Activated CD4-positive, alpha-beta T cell treated with anti-CD3 and anti-CD28 coated beads for 24 hours (primary cell): ENCODE measurements around the gene LARP1B.
A peak's percentile ranks its signal among the peaks of the same experiment; 100 is the strongest.
"Not testable (repeated sequence)": the region's sequence is repeated elsewhere in the genome, so short reads cannot be mapped to it uniquely, and the experiment has no call there.

Experiments
- DNase-seq, 2 donors: peaks; one replicate each; pipeline ENCODE4 v3.0.0-alpha.2; 2020; ENCODE audit warnings: low read depth in 2 of 2

Gene LARP1B

DNA sequence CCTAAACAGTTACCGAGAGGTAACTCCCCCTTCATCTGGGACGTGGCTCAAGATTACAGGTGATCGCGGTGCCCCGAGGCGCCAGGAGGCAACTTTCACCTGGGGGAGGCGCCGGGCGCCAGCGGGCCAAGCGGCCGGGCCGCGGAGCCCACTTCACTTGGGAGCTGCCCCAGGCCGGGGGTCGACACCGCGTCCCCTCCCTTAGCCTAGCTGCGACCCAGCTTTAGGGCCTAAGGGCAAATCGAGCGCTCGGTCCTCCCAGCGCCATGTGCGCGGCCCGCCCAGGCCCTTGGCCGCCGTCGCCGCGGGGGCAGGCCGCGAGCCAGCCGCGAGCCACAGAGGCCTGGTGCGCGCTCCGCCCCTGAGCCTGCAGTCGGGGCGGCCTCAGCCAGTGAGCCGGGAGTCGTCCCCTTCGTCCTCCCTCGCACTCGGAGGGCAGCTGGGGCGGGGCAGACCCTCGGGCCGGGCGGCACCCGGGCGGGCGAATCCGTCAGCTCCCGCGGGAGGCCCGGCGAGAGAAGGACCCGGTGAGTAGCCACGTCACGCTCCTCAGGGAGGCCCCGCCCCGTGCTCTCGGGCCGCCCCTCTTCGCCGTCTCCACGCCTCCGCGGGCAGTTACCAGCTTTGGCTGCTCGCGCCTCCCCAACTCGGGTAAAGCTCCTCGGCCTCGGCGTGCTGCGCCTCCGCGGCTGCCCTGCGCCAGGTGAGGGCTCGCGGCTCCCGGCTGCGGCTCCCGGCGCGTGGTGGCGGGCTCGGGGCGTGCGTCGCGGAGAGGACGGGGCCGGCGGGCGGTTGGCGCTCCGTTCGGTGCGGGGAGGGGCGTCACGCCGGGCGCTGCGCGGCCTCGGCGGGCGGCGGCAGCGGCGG, at the start of gene LARP1B:
TSS of gene LARP1B (plus strand) at position 614 of the 867 bp plus-strand sequence. CDS start 13,640 bp downstream, outside the sequence.
- DNase-seq, result peak; percentile 87 to 88

GRCh38 chr4:128025319-128025718, 35.8 kb upstream of the LARP1B start:
- DNase-seq, result no peak

DNA sequence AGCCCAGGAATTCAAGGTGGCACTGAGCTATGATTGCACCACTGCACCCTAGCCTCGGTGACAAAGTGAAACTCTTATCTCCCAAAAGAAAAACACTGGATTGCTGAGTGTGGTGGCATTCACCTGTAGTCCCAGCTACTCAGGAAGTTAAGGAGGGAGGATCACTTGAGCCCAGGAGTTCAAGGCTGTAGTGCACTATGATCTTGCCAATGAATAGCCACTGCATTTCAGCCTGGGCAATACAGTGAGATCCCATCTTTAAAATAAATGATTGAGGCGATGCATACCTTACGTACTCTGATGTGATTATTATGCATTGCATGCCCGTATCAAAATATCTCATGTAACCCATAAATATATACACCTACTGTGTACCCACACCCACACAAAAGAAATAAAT, 31.2 kb upstream of the LARP1B start:
- DNase-seq, result no peak

- DNase-seq, result no peak
Measured at GRCh38 chr4:128031756-128032384, 29.2 kb upstream of the LARP1B start.

DNA sequence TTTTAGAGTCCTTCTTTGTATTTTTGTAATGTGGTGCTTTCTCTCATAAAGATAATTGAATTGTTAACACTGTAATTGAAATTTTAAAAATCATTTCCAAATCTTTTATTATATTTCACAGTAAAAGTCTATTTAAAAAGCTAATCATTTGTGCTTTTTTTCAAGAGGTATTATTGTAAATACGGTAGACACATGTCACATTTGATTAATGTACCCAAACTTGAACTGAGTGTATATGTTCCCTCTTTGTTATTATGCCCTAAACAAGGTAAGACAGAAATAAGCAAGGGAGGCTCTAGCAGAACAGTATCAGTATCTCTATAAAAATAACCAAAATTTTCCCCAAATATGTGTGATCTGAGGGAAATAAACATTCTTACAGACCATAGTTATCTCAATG, 21.5 kb upstream of the LARP1B start:
- DNase-seq, result no peak

- DNase-seq, result not testable (repeated sequence)
Measured at GRCh38 chr4:128047019-128047418, 14.1 kb upstream of the LARP1B start.

DNA sequence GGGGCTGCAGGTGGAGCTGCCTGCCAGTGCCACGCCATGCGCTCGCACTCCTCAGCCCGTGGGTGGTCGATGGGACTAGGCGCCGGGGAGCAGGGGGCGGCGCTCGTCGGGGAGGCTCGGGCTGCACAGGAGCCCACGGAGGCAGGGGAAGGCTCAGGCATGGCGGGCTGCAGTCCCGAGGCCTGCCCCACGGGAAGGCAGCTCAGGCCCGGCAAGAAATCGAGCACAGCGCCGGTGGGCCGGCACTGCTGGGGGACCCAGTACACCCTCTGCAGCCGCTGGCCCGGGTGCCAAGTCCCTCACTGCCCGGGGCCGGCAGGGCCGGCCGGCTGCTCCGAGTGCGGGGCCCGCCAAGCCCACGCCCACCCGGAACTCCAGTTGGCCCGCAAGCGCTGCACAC, 13.6 kb upstream of the LARP1B start:
- DNase-seq, result not testable (repeated sequence)

DNA sequence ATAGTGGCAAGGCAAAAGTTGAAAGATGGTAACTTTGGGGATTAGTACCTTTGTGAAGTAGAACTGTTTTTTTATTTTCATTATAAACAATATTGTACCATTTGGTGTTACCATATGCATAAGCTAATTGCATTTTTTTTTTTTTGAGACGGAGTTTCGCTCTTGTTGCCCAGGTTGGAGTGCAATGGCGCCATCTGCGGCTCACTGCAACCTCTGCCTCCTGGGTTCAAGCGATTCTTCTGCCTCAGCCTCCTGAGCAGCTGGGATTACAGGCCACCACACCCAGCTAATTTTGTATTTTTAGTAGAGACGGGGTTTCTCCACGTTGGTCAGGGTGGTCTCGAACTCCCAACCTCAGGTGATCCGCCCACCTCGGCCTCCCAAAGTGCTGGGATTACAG, 9.9 kb upstream of the LARP1B start:
- not testable (repeated sequence) for DNase-seq

GRCh38 chr4:128054907-128055306, 6.2 kb upstream of the LARP1B start:
- not testable (repeated sequence) for DNase-seq

DNA sequence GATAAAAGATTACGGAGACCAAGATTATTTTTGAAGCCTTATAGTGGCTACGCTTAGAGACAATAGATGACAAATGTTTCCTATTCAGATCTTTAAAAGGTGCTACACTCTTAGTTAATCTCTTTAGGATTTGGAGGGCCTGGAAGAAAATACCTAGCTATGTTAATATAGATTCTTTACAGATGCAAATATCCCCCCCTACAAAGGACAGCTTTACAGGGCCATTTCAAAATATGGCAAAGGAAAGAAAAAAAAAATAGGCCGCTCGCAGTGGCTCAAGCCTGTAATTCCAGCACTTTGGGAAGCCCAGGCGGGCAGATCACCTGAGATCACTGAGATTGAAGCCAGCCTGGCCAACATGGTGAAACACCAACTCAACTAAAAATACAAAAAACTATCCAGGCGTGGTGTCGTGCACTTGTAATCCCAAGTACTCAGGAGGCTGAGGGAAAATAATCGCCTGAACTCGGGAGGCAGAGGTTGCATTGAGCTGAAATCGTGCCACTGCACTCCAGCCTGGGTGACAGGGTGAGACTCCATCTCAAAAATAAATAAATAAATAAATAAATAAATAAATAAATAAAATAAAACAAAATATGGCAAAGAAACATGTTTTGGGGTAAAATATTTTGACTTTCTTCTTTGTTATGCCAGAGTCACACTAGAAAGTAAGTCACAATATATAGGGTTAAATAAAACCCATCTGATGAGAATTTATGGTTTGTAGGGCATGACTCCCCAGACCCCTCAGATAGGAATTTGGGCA, 5.5 kb upstream of the LARP1B start:
- DNase-seq, result not testable (repeated sequence)

- no peak for DNase-seq
Measured at GRCh38 chr4:128056396-128056795, 4.7 kb upstream of the LARP1B start.

- DNase-seq, result no peak
Measured at GRCh38 chr4:128060121-128060698, 902 bp upstream of the LARP1B start.

DNA sequence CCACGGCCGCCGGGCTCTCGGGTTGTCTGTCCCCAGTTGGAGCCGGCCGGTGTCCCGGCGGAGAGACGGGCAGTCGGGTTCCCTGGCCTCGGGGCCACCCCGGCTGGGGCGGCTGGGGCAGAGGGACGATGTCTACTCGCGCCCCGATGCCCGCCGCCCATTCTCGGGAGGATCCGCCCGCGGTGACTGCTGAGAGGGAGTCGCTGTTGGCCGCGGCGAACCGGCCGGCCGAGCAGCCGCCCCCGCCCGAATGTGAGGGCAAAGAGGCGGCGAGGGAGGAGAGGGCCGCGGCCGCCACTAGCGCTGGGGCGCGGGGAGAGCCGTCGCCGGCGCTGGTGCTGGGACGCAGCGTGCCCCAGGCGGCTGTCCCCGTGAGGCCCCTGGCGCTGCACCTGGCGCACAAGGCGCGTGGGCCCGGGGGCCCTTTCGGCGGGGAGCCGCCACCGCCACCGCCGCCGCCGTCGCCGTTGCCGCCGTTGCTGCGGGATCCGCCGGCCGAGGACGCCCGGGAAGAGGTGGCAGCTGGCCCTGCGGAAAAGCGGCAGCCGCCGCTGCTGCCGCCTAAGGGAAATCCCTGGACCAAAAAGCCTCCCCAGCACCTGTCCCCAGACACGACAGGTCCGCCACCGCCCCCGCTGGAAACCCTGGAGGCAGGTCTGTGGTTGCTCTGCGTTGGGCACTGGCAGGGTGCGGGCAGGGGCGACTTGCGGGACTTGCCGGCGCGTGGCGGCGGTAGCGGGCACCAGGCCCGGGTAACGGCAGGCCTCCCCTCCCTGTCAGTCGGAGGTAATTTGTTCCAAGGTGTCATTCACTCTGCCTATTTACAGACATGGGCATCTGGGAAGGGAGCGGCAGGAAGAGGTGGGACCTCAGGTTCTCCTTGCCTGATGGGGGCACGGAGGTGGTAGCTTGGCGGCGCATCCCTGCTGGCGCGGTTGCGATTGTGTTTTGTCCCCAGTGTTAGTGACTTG, 739 bp downstream of the LARP1B start:
- DNase-seq, result peak; percentile 24 to 39

GRCh38 chr4:128066453-128066820, 5.3 kb downstream of the LARP1B start:
- DNase-seq, result not testable (repeated sequence)

GRCh38 chr4:128068918-128069317, 7.8 kb downstream of the LARP1B start:
- DNase-seq, result no peak

- DNase-seq, result no peak
Measured at GRCh38 chr4:128076464-128076863, 15.4 kb downstream of the LARP1B start.

GRCh38 chr4:128095293-128095692, 34.2 kb downstream of the LARP1B start:
- DNase-seq, result not testable (repeated sequence)

GRCh38 chr4:128107766-128108165, 46.7 kb downstream of the LARP1B start:
- no peak for DNase-seq

- no peak for DNase-seq
Measured at GRCh38 chr4:128123036-128123435, 61.9 kb downstream of the LARP1B start.

- no peak for DNase-seq
Measured at GRCh38 chr4:128130621-128131020, 69.5 kb downstream of the LARP1B start.

DNA sequence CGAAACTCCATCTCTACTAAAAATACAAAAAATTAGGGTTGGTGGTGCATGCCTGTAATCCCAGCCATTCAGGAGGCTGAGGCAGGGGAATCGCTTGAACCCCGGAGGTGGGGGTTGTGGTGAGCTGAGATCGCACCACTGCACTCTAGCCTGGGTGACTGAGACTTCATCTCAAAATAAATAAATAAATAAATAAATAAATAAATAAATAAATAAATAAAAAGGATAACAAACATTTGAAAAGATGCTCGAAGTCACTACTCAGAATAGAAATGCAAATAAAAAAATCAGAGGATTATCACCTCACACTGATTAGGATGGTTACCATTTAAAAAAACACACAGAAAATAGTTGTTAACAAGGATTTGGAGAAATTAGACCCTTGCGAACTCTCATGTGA, 73.8 kb downstream of the LARP1B start:
- no peak for DNase-seq
